ENCODE data around the gene NSMF.

DNA sequence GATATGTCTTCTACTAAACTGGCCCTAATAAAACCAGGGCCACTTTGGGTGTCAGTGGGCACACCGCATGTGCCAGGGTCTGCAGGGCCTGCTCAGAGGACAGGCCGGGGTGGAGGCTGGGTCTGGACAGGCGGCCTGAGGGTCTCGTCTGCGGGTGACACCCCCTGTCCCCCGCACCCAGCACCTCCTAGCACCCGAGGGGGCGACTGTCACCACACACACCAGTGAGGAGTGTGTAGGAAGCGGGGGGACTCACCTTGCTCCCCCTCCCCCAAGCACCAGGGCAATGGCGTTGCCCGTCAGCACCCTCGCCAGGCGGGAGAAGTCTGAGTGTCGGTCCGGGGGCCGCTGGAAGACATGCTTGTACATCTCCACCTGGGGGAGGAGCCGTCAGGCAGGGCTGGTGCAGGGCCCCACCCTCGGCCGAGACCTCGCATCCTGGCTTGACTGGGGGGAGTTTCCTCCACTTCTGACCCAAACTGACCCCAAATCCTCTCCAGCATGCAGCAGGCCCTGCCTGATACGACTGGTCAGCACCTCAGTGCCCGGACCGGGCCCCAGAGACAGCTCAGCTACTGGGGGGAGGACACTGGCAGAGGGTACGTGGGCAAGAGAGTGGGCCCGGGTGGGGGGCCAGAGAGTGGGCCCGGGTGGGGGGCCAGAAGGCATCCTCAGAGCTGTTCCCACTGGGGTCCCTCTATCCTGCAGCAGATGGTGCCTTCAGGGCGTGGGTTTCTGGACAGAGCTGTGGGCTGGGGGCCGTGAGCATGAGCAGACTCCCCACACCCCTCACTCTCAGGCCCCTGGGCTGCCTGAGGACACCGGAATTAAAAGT lies 18.9 kb upstream of the NSMF start:
- no peak for TF ChIP-seq POLR2AphosphoS5 (IDR thresholded peaks at IDR 0.05)
- TF ChIP-seq, protein P1, sequence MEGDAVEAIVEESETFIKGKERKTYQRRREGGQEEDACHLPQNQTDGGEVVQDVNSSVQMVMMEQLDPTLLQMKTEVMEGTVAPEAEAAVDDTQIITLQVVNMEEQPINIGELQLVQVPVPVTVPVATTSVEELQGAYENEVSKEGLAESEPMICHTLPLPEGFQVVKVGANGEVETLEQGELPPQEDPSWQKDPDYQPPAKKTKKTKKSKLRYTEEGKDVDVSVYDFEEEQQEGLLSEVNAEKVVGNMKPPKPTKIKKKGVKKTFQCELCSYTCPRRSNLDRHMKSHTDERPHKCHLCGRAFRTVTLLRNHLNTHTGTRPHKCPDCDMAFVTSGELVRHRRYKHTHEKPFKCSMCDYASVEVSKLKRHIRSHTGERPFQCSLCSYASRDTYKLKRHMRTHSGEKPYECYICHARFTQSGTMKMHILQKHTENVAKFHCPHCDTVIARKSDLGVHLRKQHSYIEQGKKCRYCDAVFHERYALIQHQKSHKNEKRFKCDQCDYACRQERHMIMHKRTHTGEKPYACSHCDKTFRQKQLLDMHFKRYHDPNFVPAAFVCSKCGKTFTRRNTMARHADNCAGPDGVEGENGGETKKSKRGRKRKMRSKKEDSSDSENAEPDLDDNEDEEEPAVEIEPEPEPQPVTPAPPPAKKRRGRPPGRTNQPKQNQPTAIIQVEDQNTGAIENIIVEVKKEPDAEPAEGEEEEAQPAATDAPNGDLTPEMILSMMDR (IDR thresholded peaks at IDR 0.05) = no peak
- no peak for TF ChIP-seq POLR2A (IDR thresholded peaks at IDR 0.05)

Measured in stomach (tissue), 4 donors.